Parathyroid adenoma (tissue), 2 donors: Measurements from ENCODE around the gene PRDM15.

Source experiments
- H2AFZ ChIP-seq: fragments of 300-600 bp; sonication (generic); one replicate; pipeline ENCODE4 v1.7.0; 2017; ENCODE audit warnings: antibody characterized with exemption, mild to moderate bottlenecking
- H3K27ac ChIP-seq: fragments of 300-600 bp; sonication (generic); one replicate; pipeline ENCODE4 v1.7.0; 2017
- H3K27me3 ChIP-seq: fragments of 300-600 bp; sonication (generic); one replicate; pipeline ENCODE4 v1.7.0; 2017; ENCODE audit warnings: low read length; ENCODE audit not compliant: control insufficient read depth, insufficient read depth
- H3K36me3 ChIP-seq: fragments of 300-600 bp; sonication (generic); one replicate; pipeline ENCODE4 v1.7.0; 2017; ENCODE audit warnings: low read length; ENCODE audit not compliant: control insufficient read depth, insufficient read depth
- H3K4me1 ChIP-seq: fragments of 300-600 bp; sonication (generic); one replicate; pipeline ENCODE4 v1.7.0; 2017; ENCODE audit warnings: control low read depth
- H3K4me2 ChIP-seq: fragments of 300-600 bp; sonication (generic); one replicate; pipeline ENCODE4 v1.7.0; 2017; ENCODE audit warnings: low read length
- H3K4me3 ChIP-seq: fragments of 300-600 bp; sonication (generic); one replicate; pipeline ENCODE4 v1.7.0; 2017; ENCODE audit warnings: low read depth, low read length
- H3K79me2 ChIP-seq: fragments of 300-600 bp; sonication (generic); one replicate; pipeline ENCODE4 v1.7.0; 2017; ENCODE audit warnings: control low read depth
- H3K9ac ChIP-seq: fragments of 300-600 bp; sonication (generic); one replicate; pipeline ENCODE4 v1.7.0; 2017; ENCODE audit warnings: mild to moderate bottlenecking
- H3K9me3 ChIP-seq: fragments of 300-600 bp; sonication (generic); one replicate; pipeline ENCODE4 v1.7.0; 2017; ENCODE audit warnings: low read length; ENCODE audit not compliant: control insufficient read depth
- TF ChIP-seq, protein P1 (sequence below): fragments of 300-600 bp; sonication (generic); IDR thresholded peaks from one replicate; pipeline ENCODE4 v1.7.0; 2017; ENCODE audit warnings: antibody characterized with exemption, mild to moderate bottlenecking
- donor health status: primary hyperparathyroidism.

PRDM15 gene

DNA sequence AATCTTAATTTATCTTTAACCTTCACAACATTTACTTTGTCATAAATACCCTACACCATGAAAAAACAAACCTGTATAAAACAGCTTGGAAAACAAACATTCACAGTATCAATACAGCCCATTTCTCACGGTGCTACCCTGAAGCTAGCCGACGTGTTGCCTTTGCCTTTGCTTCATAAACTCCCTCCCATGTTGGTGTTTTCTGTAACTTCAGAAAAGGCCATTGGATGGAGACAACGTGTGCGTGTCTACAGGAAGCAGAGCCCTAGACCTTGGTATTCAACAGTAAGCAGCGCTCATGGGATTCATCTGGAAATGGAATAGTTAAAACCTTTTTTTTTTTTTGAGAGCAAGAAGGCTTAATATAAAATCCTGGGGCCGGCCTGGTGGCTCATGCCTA lies 7.2 kb upstream of the PRDM15 start:
- Histone ChIP-seq H3K4me3 (no peak overlapping the region), H2AFZ (no peak overlapping the region), H3K79me2 (no peaks in the 10 kb centered on the region), H3K9ac (no peak overlapping the region), H3K4me1 (no peaks in the 10 kb centered on the region), H3K36me3 (no peaks in the 10 kb centered on the region), H3K4me2 (no peak overlapping the region), H3K27ac (no peak overlapping the region), H3K9me3 (no peaks in the 10 kb centered on the region), H3K27me3 (no peaks in the 10 kb centered on the region)
- TF ChIP-seq, protein P1, sequence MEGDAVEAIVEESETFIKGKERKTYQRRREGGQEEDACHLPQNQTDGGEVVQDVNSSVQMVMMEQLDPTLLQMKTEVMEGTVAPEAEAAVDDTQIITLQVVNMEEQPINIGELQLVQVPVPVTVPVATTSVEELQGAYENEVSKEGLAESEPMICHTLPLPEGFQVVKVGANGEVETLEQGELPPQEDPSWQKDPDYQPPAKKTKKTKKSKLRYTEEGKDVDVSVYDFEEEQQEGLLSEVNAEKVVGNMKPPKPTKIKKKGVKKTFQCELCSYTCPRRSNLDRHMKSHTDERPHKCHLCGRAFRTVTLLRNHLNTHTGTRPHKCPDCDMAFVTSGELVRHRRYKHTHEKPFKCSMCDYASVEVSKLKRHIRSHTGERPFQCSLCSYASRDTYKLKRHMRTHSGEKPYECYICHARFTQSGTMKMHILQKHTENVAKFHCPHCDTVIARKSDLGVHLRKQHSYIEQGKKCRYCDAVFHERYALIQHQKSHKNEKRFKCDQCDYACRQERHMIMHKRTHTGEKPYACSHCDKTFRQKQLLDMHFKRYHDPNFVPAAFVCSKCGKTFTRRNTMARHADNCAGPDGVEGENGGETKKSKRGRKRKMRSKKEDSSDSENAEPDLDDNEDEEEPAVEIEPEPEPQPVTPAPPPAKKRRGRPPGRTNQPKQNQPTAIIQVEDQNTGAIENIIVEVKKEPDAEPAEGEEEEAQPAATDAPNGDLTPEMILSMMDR, result no peak

DNA sequence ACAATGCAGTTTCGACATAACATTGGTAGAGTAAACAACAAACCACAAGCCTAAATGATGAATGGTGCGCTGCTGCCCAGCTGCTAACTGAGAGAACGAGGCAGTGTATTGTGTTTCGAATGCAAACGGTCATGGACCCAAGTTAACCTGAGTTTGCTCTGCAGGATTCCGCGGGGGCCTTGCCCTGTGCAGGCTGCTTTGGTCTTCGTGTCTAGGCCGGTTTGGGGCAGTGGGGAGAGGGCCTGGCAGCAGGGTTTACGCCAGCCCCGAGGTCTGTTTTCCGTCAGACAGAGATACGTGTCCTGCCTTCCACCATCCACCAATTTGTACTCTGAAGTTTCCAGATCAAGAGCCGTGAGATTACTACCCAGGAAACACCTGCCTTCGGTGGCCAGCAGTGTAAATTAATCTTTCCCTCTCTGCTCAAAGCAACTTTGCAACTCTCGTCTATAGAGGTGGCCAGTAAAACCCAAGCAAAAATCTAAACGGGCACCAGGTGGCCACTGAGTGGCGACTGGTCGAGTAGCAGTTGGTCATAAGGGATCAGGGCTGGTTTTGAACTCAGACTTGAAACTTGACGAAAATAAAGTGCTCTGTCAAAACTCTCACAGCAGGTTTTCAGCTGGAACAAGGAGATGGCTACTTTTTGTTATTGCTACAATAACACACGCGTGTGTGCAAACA lies 6.3 kb upstream of the PRDM15 start:
- no peak overlapping the region for H3K27ac ChIP-seq
- TF ChIP-seq, protein P1, result no peak

DNA sequence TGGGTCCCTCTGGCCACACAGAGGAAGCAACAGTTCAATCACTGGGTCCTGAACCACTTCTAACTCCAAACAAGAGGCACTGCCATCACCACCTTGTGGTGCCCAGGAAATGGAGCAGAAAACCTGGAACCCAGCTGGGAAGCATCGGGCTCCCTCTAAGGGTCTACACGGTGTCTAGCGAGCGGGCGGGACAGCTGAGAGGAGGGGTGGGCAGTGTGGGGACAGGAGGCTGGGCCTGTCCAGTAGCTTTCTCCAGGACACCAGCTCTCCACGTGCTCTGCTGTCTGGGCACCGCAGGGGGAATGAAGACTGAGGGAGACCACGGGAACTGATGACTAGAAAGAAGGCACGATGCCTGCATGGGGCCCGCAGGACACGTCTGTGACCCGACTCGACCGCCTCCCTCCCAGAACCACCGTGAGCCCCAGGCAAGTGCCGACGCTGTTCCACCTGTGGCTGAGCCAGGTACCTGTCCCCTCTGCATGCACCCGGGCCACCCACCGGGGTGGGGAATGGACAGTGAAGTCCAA lies 5.4 kb upstream of the PRDM15 start:
- Histone ChIP-seq H2AFZ (no peak overlapping the region), H3K27me3 (no peaks in the 10 kb centered on the region), H3K27ac (no peak overlapping the region), H3K9ac (no peak overlapping the region), H3K4me3 (no peak overlapping the region), H3K79me2 (no peaks in the 10 kb centered on the region), H3K4me1 (no peaks in the 10 kb centered on the region), H3K9me3 (no peaks in the 10 kb centered on the region), H3K4me2 (no peak overlapping the region), H3K36me3 (no peaks in the 10 kb centered on the region)
- TF ChIP-seq, protein P1, result no peak

More for the DNA sequence above, 6.3 kb upstream of the PRDM15 start:
- Histone ChIP-seq H3K36me3 (no peaks in the 10 kb centered on the region), H3K27me3 (no peaks in the 10 kb centered on the region), H3K9ac (no peak overlapping the region), H3K4me1 (no peaks in the 10 kb centered on the region), H3K4me3 (no peak overlapping the region), H3K4me2 (no peak overlapping the region), H2AFZ (no peak overlapping the region), H3K9me3 (no peaks in the 10 kb centered on the region), H3K79me2 (no peaks in the 10 kb centered on the region)

DNA sequence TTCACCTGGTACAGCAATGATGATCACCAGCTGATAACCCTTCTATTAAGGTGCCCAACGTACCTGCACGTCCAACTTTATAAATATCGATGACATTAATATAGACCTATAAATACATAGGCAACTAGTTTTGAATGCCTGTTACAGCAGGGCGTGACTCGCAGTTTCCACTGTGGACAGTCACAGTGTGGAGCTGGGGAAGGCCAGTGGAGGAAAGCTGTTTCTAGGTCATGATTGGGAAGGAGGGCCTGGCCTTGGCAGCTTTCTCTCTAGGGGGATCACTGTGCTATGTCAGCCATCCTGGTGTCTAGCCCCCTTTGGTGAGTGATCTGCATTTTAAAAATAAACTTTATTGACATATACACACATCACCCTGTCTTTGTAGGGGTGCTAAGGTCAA lies 4.4 kb upstream of the PRDM15 start:
- Histone ChIP-seq H3K4me3 (no peak overlapping the region), H3K27me3 (no peaks in the 10 kb centered on the region), H2AFZ (no peak overlapping the region), H3K27ac (no peak overlapping the region), H3K4me1 (no peaks in the 10 kb centered on the region), H3K9me3 (no peaks in the 10 kb centered on the region), H3K79me2 (no peaks in the 10 kb centered on the region), H3K9ac (no peak overlapping the region), H3K4me2 (no peak overlapping the region), H3K36me3 (no peaks in the 10 kb centered on the region)
- TF ChIP-seq, protein P1, result no peak

DNA sequence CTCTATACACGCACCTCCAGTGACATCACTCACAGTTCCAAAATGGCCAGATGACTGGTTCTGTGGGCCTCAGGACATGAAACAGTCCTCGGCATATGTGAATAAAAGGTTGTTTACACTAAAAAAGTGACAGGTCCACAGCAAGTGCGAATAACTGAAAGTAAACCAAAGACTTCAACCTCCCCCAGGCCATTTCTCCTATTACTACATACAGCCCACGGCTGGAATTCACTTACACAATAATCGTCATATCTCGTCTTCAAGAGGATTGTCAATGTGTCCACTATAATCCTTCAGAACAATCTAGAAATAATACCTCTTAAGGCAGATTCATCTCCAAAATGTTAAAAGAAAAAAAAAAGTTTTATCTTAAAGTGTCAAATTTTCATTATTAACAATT lies 1.9 kb upstream of the PRDM15 start:
- TF ChIP-seq, protein P1, result no peak
- Histone ChIP-seq H3K9me3 (no peaks in the 10 kb centered on the region), H2AFZ (no peak overlapping the region), H3K79me2 (peaks cover 2% of the 10 kb centered on the region), H3K27ac (no peak overlapping the region), H3K9ac (no peak overlapping the region), H3K4me1 (no peaks in the 10 kb centered on the region), H3K4me3 (no peak overlapping the region), H3K4me2 (no peak overlapping the region), H3K36me3 (no peaks in the 10 kb centered on the region), H3K27me3 (no peaks in the 10 kb centered on the region)
